ENCODE measurements around the gene RCOR1. TPM values are rescaled to one million over a fixed set of nuclear protein-coding genes. Genes with fewer than 3 reads are reported as not detected.

Gene RCOR1
- total RNA-seq, 1 donor from 2014 or later, result 8.1 TPM

- no peak overlapping the region for H3K4me3 ChIP-seq (ENCODE audit: low read depth, low read length)
- no peak for DNase-seq (ENCODE audit: low read depth)
- TF ChIP-seq, protein P1, sequence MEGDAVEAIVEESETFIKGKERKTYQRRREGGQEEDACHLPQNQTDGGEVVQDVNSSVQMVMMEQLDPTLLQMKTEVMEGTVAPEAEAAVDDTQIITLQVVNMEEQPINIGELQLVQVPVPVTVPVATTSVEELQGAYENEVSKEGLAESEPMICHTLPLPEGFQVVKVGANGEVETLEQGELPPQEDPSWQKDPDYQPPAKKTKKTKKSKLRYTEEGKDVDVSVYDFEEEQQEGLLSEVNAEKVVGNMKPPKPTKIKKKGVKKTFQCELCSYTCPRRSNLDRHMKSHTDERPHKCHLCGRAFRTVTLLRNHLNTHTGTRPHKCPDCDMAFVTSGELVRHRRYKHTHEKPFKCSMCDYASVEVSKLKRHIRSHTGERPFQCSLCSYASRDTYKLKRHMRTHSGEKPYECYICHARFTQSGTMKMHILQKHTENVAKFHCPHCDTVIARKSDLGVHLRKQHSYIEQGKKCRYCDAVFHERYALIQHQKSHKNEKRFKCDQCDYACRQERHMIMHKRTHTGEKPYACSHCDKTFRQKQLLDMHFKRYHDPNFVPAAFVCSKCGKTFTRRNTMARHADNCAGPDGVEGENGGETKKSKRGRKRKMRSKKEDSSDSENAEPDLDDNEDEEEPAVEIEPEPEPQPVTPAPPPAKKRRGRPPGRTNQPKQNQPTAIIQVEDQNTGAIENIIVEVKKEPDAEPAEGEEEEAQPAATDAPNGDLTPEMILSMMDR (conservative IDR thresholded peaks at IDR 0.05; ENCODE audit: low read depth, low read length), result no peak
These were observed 12.5 kb upstream of the RCOR1 start for GRCh38 chr14:102579696-102580549.

GRCh38 chr14:102580550-102581110 is 11.8 kb upstream of the RCOR1 start:
- no peak overlapping the region for H3K4me3 ChIP-seq (ENCODE audit: low read depth, low read length)
- DNase-seq (ENCODE audit: low read depth), result no peak
- TF ChIP-seq, protein P1 (conservative IDR thresholded peaks at IDR 0.05; ENCODE audit: low read depth, low read length), result no peak

GRCh38 chr14:102581193-102581592 is 11.3 kb upstream of the RCOR1 start:
- H3K4me3 ChIP-seq (ENCODE audit: low read depth, low read length), result no peak overlapping the region
- TF ChIP-seq, protein P1 (conservative IDR thresholded peaks at IDR 0.05; ENCODE audit: low read depth, low read length), result no peak
- no peak for DNase-seq (ENCODE audit: low read depth)

DNA sequence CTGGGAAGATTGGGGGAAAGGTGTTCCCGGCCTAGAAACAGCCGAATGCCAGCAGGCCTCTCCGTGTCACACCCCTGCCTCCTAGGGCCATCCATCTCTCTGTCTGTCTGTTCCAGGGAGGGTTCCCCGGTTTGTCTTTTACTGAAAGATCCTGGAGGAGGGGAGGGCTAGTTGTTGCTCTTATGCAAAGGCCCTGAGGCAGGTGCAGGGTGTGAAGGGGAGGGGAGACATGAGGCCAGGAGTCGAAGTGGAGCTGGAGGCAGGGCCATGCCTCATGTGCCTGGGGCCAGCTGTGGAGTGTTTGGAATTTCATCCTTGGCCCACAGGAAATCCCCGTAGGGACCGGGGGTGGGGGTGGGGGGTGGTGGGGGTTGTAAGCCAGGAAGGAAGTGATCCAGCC is 8.7 kb upstream of the RCOR1 start:
- DNase-seq (ENCODE audit: low read depth), result no peak
- TF ChIP-seq, protein P1 (conservative IDR thresholded peaks at IDR 0.05; ENCODE audit: low read depth, low read length), result no peak
- no peak overlapping the region for H3K4me3 ChIP-seq (ENCODE audit: low read depth, low read length)

DNA sequence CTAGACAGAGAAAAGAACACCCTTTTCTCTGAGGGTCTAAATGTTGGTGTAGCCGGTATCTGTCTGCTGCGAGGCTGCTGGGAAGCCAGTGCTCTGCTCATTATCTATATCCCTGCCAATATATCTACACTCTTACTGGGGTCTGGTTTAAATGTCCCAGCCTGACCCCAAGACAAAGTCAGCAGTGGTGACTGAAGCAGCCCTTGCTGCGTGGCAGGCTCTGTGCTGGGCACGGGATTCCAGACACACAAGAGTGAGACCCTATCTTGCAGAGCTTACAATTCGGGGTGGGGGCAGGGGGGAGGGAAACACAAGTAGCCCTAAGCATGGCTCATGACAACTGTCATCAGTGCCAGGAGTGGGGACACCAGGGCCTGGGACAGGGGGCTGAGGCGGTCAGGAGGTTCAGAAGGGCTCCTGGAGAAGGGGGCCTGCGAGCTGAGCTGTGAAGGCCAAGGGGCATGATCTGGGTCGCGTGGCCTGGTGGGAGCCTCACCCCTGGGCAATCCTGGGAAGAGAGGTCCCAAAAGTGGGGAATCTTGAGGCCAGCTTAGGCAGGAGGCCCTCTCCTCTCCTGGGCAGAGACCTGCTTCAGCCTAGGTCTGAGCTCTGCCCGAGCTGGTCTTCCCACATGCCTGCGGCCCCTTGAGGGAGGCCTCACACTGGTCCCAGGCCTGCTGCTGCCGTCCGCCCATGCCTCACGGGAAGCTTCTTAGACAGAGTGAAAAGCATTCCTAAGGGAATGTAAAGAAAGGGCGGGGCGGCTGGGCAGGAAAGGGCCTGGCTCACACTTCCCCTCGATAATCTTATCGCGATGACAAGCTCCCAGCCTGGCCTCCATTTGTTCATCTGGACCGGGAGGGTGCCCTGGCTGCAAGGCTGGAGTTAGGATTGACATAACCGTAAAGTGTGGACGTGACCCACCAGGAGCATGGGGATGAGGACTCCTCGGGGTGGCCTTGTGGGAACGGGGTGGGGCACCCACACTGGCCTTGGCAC is 7.3 kb upstream of the RCOR1 start:
- DNase-seq (ENCODE audit: low read depth), result no peak
- TF ChIP-seq, protein P1 (conservative IDR thresholded peaks at IDR 0.05; ENCODE audit: low read depth, low read length), result no peak
- H3K4me3 ChIP-seq (ENCODE audit: low read depth, low read length), result no peak overlapping the region

DNA sequence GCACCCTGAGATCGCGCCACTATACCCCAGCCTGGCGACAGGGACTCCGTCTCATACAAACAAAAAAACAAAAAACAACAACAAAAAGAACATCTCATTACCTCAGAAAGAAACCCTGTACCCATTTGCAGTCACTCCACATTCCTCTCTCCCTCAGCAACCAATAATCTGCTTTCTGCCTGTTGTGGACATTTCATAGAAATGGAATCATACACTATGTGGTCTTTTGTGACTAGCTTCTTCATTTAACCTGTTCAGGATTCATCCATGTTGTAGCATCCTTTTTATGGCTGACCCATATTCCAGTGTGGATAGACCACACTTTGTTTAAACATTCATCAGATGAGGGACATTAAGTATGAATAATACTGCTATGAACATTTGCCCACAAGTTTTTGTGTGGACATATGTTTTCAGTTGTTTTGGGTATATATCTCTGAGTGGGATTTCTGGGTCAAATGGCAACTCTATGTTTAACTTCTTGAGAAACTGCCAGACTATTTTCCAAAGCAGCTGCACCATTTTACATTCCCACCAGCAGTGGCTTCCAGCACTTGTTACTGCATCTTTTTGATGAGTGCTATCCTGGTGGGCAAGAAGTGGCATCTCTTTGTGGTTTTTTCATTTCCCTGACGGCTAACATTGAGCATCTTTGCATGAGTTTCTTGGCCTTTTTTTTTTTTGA is 5.9 kb upstream of the RCOR1 start:
- TF ChIP-seq, protein P1 (conservative IDR thresholded peaks at IDR 0.05; ENCODE audit: low read depth, low read length), result no peak
- DNase-seq (ENCODE audit: low read depth), result no peak

More for the DNA sequence above, 5.9 kb upstream of the RCOR1 start:
- no peak overlapping the region for H3K4me3 ChIP-seq (ENCODE audit: low read depth, low read length)

Measured in epithelial cell of proximal tubule (primary cell).